Measurements from ENCODE around the gene PLEKHJ1. TPM values are rescaled to one million over a fixed set of nuclear protein-coding genes. Genes with fewer than 3 reads are reported as not detected.
A peak's percentile ranks its signal among the peaks of the same experiment; 100 is the strongest.
"Not testable (repeated sequence)": the region's sequence is repeated elsewhere in the genome, so short reads cannot be mapped to it uniquely, and the experiment has no call there.

The PLEKHJ1 gene, protein sequence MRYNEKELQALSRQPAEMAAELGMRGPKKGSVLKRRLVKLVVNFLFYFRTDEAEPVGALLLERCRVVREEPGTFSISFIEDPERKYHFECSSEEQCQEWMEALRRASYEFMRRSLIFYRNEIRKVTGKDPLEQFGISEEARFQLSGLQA
- total RNA-seq, result 10 to 100 TPM; 39.9 to 51.8 (median 45.8) TPM
- 65.2 TPM for polyA plus RNA-seq
- long read RNA-seq, donor 1, transcript PLEKHJ1-201 (6 exons, 1,206 nt), result major isoform, 118 of 136 reads
- long read RNA-seq, donor 1, partial matches to known transcripts, result 1 of 136 reads
- long read RNA-seq, donor 1, other reads (novel, unspliced or antisense), result 8 of 136 reads
- long read RNA-seq, donor 2, transcript PLEKHJ1-201 (6 exons, 1,206 nt), result major isoform, 46 of 65 reads
- long read RNA-seq, donor 2, transcript PLEKHJ1-206 (5 exons, 1,311 nt), result minor isoform, 5 of 65 reads
- long read RNA-seq, donor 2, partial matches to known transcripts, result 1 of 65 reads
- long read RNA-seq, donor 2, other reads (novel, unspliced or antisense), result 9 of 65 reads
- long read RNA-seq, donor 3, transcript PLEKHJ1-201 (6 exons, 1,206 nt), result major isoform, 146 of 172 reads
- long read RNA-seq, donor 3, transcript PLEKHJ1-206 (5 exons, 1,311 nt), result minor isoform, 10 of 172 reads
- long read RNA-seq, donor 3, partial matches to known transcripts, result 2 of 172 reads
- long read RNA-seq, donor 3, other reads (novel, unspliced or antisense), result 6 of 172 reads
- long read RNA-seq, donor 4, transcript PLEKHJ1-201 (6 exons, 1,206 nt), result major isoform, 38 of 44 reads
- long read RNA-seq, donor 4, partial matches to known transcripts, result 0 of 44 reads
- long read RNA-seq, donor 4, other reads (novel, unspliced or antisense), result 3 of 44 reads

DNA sequence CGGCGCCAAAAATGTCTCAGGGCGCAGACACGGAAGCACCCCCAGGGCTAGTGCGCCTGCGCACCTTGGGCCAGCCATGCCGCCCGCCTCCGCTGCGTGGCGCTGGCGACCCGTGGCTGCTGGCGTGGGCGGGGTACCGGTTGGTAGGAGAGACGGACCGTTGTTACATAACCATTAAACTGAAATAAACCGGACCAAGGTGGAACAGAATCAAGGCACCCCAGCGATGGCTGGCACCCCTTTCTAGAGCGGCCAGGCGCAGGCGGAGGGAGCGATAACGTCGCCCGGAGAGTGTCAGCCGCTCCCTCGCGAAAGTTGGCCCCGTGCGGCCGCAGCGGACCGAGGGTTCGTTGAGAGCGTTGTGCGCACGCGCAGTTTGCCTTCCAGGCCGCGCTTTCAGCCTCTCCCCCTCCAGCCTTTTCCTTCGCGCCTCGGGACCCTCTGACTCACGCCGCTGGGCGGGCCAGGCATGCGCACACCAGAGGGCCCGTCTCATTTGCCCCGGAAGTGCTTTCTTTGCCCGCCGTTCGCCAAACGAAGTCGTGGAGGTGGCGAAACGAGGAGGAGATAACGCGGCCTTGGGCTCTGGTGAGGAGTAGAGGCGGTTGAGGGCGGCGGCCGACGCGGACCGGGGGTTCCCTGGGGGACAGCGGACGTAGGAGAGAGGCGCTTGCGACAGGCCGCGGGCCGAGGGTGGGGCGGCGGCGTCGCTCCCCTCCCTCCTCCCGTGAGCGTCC, at the start of gene PLEKHJ1, which contains the start of gene SF3A2:
TSS of gene PLEKHJ1 (minus strand) at position 16 of the 737 bp plus-strand sequence. CDS start 81 bp downstream, outside the sequence.
TSS of gene SF3A2 (plus strand) at position 511 of the 737 bp plus-strand sequence. CDS start 6,595 bp downstream, outside the sequence.
- Histone ChIP-seq H3K4me1 (ENCODE audit: control insufficient read depth, insufficient read depth, low read length) (peaks cover 21% of the 10 kb centered on the region), H3K4me3 (ENCODE audit: low read length) (peak within 1 kb of the TSS; percentile 92), H3K27me3 (ENCODE audit: control insufficient read depth, insufficient read depth) (no peaks in the 10 kb centered on the region), H3K9me3 (ENCODE audit: control insufficient read depth, low read length) (no peaks in the 10 kb centered on the region), H3K27ac (ENCODE audit: low read length) (peak within 1 kb of the TSS; percentile 97)
- peak; percentile 90 to 94 for ATAC-seq
- under 1% methylated on average over 80 of the region's 80 CpGs for WGBS
- intact Hi-C loops (cut with DNase I), result loop anchor here (5.0 to 10.0 kb wide), 5 partner anchors 36 to 91 kb away; partner anchors contain the start of genes LSM7 (in 1 of the 4) and SPPL2B (in 1 of the 4)
- peak; percentile 98 to 99 (median 98) for DNase-seq

DNA sequence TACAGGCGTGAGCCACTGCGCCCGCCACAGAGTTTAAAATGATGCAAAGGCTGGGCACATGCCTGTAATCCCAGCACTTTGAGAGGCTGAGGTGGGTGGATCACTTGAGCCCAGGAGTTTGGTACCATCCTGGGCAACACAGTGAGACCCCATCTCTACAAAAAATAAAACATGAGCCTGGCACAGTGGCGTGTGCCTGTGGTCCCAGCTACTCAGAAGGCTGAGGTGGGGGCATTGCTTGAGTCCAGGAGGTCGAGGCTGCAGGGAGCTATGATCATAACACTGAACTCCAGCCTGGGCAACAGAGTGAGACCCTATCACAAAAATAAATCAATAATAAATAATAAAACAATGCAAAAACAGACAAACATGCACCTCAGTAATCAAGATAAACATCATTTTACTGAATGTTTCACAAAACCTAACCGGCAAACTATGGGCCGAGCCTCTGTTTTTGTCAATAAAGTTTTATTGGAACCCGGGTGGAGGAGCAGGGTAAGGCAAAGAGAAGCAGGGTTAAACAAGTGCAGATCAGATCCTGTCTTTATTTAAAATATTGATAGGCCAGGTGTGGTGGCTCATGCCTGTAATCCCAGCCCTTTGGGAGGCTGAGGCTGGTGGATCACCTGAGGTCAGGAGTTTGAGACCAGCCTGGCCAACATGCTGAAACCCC, 47.8 kb upstream of the PLEKHJ1 start:
- H3K27ac ChIP-seq (ENCODE audit: low read length), result no peak overlapping the region
- intact Hi-C loops (cut with DNase I), result loop anchor here in 1 of 4 donors (10.0 kb wide), 1 partner anchor 111 kb away; no protein-coding TSS in a partner anchor
- WGBS, result 96% methylated on average over 8 of the region's 8 CpGs
- DNase-seq (no peak), ATAC-seq (no peak)
- H3K4me1 ChIP-seq (ENCODE audit: control insufficient read depth, insufficient read depth, low read length), result peaks cover 3% of the 10 kb centered on the region
- H3K27me3 ChIP-seq (ENCODE audit: control insufficient read depth, insufficient read depth), result no peaks in the 10 kb centered on the region
- no peak overlapping the region for H3K4me3 ChIP-seq (ENCODE audit: low read length)
- H3K9me3 ChIP-seq (ENCODE audit: control insufficient read depth, low read length), result no peaks in the 10 kb centered on the region

DNA sequence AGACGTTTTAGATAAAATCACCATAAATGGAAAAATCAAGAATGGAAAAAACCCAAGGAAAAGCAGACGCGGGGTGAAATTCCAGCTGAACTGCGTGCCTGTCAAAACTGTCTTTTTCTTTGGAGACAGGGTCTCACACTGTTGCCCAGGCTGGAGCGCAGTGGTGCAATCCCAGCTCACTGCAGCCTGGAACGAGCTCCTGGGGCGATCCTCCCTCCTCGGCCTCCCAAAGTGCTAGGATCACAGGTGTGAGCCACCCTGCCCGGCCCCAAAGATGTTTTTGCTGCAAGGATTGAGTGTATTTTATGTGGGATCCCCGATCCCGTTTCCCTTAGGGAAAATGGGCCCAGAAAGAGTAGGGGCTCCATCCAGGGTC, 46.7 kb upstream of the PLEKHJ1 start:
- intact Hi-C loops (cut with DNase I), result loop anchor here in 1 of 4 donors (10.0 kb wide), 1 partner anchor 112 kb away; no protein-coding TSS in a partner anchor
- H3K4me3 ChIP-seq (ENCODE audit: low read length), result no peak overlapping the region

DNA sequence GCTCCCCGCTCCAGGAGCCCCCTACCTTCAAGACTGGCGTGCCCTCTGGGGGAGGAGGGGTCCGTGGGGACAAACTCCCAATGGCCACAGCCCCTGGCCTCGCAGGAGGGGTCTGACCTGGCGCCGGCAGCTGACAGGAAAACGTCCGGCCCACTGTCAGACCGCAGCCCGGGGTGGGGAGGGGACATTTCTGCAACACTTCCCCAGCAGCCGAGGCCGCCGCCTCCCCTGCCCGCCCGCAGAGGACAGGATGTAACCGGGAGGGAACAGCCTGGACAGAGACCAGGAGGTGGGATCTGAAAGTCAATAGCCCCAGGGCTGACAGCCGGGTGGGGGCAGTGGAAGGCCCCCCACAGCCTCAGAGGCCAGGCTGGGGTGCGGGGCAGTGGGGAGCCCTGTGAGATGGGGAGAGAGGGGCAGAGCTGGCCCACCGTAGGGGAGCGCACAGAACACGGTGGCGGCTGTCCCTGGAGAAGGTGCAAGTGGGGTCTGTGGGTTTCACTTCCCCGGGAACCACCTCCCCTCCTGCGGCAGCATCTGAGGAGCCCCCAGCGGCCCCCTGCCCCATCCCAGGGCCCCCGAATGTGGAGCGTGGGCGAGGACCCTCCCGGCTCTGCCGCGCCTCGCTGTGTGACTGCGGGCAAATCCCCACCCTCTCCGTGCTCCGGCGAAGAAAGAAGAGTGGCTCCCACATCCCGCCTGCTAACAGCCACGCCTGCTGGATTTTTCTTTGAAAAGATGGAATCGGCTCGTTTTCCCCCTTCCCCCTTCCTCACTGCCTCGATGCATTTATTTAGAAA, 46.1 kb upstream of the PLEKHJ1 start, which contains the start of gene PEAK3:
TSS of gene PEAK3 (minus strand) at position 114 of the 800 bp plus-strand sequence. CDS start 1,244 bp downstream, outside the sequence.
- ATAC-seq, result peak; percentile 92 to 93
- 7% methylated on average over 41 of the region's 41 CpGs for WGBS
- intact Hi-C loops (cut with DNase I), result loop anchor here in 1 of 4 donors (10.0 kb wide), 1 partner anchor 113 kb away; no protein-coding TSS in a partner anchor

More for the DNA sequence above, 46.7 kb upstream of the PLEKHJ1 start:
- peaks cover 3% of the 10 kb centered on the region for H3K4me1 ChIP-seq (ENCODE audit: control insufficient read depth, insufficient read depth, low read length)
- H3K27ac ChIP-seq (ENCODE audit: low read length), result no peak overlapping the region
- no peaks in the 10 kb centered on the region for H3K27me3 ChIP-seq (ENCODE audit: control insufficient read depth, insufficient read depth)
- 70% methylated on average over 11 of the region's 11 CpGs for WGBS
- no peaks in the 10 kb centered on the region for H3K9me3 ChIP-seq (ENCODE audit: control insufficient read depth, low read length)
- no peak for ATAC-seq
- no peak for DNase-seq

DNA sequence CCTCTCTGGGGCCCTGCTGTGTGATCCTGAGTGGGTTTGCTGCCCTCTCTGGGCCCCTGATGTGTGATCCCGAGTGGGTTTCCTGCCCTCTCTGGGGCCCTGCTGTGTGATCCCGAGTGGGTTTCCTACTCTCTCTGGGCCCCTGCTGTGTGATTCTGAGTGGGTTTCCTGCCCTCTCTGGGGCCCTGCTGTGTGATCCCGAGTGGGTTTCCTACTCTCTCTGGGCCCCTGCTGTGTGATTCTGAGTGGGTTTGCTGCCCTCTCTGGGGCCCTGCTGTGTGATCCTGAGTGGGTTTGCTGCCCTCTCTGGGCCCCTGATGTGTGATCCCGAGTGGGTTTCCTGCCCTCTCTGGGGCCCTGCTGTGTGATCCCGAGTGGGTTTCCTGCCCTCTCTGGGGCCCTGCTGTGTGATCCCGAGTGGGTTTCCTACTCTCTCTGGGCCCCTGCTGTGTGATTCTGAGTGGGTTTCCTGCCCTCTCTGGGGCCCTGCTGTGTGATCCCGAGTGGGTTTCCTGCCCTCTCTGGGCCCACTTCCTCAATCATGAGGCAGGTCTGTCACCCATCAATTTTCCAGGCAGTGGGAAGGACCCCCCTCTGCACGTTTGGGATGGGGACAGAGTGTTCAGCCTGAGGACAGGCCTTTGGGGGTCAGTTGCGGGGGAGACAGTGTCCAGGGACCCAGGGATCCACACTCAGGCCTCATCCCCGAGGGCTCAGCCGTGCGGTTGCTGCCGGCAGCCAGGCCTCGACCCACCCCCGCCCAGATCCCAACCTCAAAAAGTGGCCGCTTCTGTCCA, 45.3 kb upstream of the PLEKHJ1 start:
- H3K4me1 ChIP-seq (ENCODE audit: control insufficient read depth, insufficient read depth, low read length); ATAC-seq; H3K27me3 ChIP-seq (ENCODE audit: control insufficient read depth, insufficient read depth); H3K27ac ChIP-seq (ENCODE audit: low read length); DNase-seq; H3K9me3 ChIP-seq (ENCODE audit: control insufficient read depth, low read length): not testable (repeated sequence)
- peak overlapping the region; percentile 51 for H3K4me3 ChIP-seq (ENCODE audit: low read length)
- WGBS, result 22% methylated on average over 16 of the region's 16 CpGs
- intact Hi-C loops (cut with DNase I), result loop anchor here in 1 of 4 donors (10.0 kb wide), 1 partner anchor 113 kb away; no protein-coding TSS in a partner anchor

More for the DNA sequence above, 46.1 kb upstream of the PLEKHJ1 start, which contains the start of gene PEAK3:
- DNase-seq, result peak; percentile 81 to 94 (median 91)
- Histone ChIP-seq H3K27ac (ENCODE audit: low read length) (no peak within 1 kb of the TSS), H3K27me3 (ENCODE audit: control insufficient read depth, insufficient read depth) (no peaks in the 10 kb centered on the region), H3K4me1 (ENCODE audit: control insufficient read depth, insufficient read depth, low read length) (peaks cover 3% of the 10 kb centered on the region), H3K9me3 (ENCODE audit: control insufficient read depth, low read length) (no peaks in the 10 kb centered on the region), H3K4me3 (ENCODE audit: low read length) (peak within 1 kb of the TSS; percentile 51)

DNA sequence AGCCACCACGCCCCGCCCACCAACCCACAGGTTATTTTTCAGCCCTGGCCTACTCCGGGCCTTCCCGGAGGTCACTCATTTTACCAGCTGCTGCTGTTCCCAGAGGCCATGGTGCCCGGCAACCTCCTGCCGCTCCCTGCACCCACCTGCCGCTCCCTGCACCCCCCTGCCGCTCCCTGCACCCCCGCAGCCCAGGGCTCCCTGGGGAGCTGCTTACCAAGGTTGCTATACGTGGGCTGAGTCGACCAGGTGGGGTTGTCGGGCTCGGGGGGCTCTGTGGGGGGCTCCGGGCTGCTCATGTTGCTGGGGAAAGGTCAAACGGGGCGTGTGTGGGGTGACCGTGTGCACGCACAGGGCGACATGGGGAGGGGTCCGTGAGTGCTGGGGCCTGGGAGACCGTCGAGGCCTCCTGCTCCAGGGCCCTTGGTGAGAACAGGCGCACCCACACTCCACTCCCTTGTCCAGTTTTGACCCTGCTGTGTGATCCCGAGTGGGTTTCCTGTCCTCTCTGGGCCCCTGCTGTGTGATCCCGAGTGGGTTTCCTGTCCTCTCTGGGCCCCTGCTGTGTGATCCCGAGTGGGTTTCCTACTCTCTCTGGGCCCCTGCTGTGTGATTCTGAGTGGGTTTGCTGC, 44.6 kb upstream of the PLEKHJ1 start:
- WGBS, result 76% methylated on average over 26 of the region's 26 CpGs
- Histone ChIP-seq H3K27ac (ENCODE audit: low read length) (no peak overlapping the region), H3K4me3 (ENCODE audit: low read length) (no peak overlapping the region), H3K9me3 (ENCODE audit: control insufficient read depth, low read length) (no peaks in the 10 kb centered on the region), H3K4me1 (ENCODE audit: control insufficient read depth, insufficient read depth, low read length) (peaks cover 3% of the 10 kb centered on the region), H3K27me3 (ENCODE audit: control insufficient read depth, insufficient read depth) (no peaks in the 10 kb centered on the region)
- no peak for ATAC-seq
- intact Hi-C loops (cut with DNase I), result loop anchor here in 1 of 4 donors (10.0 kb wide), 1 partner anchor 114 kb away; no protein-coding TSS in a partner anchor
- peak in 1 of 3 donors; percentile 65 for DNase-seq

DNA sequence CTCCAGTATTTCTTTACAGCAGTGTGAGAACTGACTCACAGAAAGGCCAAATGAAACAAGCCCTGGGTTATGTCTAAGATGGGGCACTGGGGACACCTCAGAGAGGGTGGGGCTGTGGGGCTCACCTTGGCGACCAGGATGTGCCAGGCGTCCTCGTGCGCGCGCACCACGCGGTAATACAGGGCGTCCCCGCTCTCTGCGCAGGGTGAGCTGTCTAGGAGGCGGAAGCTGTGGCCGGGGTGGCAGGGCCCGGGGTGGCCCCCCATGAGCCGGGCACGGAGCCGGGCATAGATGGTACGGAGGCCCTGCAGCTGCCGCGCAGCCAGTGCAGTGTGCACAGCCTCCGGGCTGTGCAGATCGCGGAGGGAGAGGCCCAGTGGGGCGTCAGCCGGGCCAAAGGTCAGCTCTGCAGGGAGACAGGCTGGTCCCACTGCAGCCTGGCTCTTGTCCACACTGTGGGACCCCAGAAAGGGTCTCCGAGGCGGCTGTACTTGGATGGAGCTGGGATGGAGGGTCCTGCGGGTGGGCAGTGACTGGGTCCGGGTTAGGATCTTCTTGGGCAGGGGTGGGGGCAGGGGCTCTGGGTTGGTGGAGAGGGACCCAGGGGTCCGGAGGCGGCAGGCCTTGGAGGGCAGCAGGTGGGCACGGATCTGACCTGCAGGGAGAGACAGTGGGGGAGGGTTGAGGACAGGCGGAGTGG, 42.5 kb upstream of the PLEKHJ1 start:
- no peaks in the 10 kb centered on the region for H3K27me3 ChIP-seq (ENCODE audit: control insufficient read depth, insufficient read depth)
- H3K4me3 ChIP-seq (ENCODE audit: low read length), result no peak overlapping the region
- no peaks in the 10 kb centered on the region for H3K9me3 ChIP-seq (ENCODE audit: control insufficient read depth, low read length)
- intact Hi-C loops (cut with DNase I), result no loop called here
- H3K27ac ChIP-seq (ENCODE audit: low read length), result no peak overlapping the region
- DNase-seq, result no peak
- H3K4me1 ChIP-seq (ENCODE audit: control insufficient read depth, insufficient read depth, low read length), result peaks cover 5% of the 10 kb centered on the region
- 89% methylated on average over 33 of the region's 33 CpGs for WGBS
- ATAC-seq, result no peak

DNA sequence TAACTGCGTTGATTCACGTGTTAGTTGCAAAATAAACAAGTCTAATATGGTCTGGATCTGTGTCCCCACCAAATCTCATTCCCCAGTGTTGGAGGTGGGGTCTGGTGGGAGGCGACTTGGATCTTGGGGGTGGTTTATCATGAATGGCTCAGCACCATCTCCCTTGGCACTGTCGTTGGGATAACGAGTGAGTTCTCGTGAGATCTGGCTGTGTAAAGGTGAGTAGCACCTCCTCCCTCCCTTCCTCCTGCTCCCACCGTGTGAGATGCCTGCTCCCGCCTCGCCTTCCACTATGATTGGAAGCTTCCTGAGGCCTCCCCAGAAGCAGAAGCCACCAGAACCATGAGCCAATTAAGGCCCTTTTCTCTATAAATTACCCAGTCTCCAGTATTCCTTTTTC, 41.0 kb upstream of the PLEKHJ1 start:
- DNase-seq (no peak), ATAC-seq (no peak)
- Histone ChIP-seq H3K27ac (ENCODE audit: low read length) (no peak overlapping the region), H3K4me1 (ENCODE audit: control insufficient read depth, insufficient read depth, low read length) (peaks cover 5% of the 10 kb centered on the region), H3K9me3 (ENCODE audit: control insufficient read depth, low read length) (no peaks in the 10 kb centered on the region), H3K27me3 (ENCODE audit: control insufficient read depth, insufficient read depth) (no peaks in the 10 kb centered on the region), H3K4me3 (ENCODE audit: low read length) (no peak overlapping the region)
- 75% methylated on average over 9 of the region's 9 CpGs for WGBS
- intact Hi-C loops (cut with DNase I), result no loop called here

All from right cardiac atrium (tissue), 5 donors.